ENCODE measurements around the gene FAM222B.
"Not testable (repeated sequence)": the region's sequence is repeated elsewhere in the genome, so short reads cannot be mapped to it uniquely, and the experiment has no call there.

FAM222B gene

DNA sequence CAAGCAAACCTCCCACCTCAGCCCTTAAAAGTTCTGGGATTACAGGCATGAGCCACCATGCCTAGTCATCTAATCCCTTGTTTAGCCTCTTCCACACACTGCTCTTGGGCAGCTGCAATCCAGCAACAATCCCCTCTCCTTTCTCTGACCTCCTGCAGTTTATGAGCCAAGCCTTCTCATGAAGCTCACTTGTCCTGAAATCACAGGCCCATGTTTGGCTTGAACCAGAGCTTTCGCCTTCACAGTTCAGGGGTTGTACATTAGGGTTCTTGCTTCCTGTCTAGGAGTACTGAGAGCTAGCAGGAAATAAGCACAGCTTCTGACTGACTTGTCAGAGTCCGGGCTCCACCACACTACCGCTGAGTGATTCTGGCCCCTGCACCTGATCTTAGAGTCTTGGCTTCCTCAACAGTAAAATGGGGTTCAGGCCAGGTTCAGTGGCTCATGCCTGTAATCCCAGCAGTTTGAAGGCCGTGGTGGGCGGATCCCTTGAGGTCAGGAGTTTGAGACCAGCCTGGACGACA is 28.5 kb upstream of the FAM222B start:
- DNase-seq = peak; percentile 38

DNA sequence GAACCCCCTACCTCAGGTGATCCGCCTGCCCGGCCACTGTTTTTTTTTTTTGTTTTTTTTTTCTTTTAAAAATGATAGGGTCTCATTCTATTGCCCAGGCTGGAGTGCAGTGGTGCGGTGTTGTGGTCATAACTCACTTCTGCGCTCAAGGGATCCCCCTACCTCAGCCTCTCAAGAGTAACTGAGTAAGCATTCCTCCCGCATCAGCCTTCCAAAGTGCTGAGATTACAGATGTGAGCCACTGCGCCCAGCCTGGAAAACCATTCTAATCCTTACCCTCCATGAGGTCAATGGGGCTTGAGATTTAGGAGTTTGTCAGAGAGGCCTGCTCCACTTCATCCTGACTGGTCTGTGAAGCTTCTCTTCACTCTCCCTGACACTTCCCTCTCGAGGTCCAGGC is 24.7 kb upstream of the FAM222B start:
- DNase-seq = no peak

DNA sequence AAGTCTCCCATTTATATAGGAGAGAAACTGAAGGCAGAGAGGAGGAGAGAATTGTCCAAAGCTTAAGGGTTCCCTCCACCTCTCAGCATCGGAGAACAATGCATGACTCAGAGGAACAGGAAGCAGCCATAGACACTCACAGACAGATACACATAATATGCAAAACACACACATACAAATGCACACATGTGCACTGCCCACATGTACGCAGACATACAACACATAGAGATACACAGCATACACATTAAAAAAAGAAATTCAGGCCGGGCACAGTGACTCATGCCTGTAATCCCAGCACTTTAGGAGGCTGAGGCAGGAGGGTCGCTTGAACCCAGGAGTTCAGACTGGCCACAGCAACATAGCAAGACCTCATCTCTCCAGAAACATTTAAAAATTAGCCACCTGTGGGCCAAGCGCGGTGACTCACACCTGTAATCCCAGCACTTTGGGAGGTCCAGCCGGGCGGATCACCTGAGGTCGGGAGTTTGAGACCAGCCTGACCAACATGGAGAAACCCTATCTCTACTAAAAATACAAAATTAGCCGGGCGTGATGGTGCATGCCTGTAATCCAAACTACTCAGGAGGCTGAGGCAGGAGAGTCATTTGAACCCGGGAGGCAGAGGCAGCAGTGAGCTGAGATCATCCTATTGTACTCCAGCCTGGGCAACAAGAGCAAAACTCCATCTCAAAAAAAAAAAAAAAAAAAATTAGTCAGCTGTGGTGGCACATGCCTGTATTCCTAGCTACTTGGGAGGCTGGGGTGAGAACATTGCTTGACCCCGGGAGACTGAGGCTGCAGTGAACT is 23.6 kb upstream of the FAM222B start:
- DNase-seq = no peak

DNA sequence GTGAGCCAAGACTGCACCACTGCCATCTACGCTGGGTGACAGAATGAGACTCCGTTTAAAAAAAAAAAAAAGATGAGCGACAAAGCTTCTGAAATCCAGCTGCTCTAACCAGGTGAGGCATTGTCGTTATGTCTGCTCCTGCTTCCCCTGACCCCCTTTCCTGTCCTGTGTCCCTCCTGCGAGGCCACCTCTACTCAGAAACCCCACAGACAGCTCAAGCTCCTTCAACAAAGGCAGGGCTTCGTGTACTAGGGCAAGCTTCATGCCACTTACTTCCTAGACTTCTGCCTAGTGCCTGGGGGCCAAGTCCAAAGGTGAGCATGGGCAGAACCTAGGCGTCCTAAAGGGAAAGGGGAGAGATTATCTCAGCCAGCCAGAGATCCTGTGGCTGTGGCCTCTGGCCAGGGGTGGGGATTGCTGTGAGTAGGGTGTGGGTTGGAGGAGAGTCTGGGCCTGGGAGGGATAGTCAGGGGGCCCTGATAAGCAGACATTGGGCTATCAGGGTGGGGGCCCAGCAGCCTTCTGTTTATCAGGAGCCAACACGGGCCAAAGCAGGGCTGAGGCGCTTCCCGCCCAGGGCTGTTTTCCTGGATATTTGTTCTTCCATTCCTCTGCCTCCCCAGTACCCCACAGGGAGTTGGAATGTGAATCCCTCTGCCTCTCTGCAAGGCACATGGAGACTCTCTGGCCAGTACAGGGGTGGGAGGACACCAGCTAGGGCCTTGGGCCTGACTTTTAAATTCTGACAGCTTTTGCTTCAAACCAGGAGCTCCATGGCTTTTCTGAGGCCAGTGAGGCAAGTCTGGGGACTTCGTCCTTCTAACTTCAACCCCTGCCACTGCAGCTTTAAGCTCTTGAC is 22.6 kb upstream of the FAM222B start:
- DNase-seq = no peak

DNA sequence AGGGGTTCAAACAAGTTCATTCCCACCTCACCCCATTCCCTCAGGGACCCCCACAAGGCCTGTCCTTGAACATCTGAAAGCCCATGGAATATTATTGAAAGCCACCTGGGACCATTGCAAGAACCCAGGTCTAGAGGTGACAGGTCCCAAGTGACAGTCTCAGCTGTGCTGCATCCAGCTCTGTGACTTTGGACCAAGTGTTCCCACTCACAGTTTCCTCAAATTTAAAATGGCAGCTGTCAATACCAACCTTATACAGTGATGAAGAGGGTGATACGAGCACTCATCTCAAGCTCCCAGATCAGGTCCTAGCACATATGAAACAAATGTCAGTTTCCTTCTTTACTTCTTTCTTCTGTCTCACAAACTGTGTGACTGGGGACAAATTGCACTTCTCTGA is 21.4 kb upstream of the FAM222B start:
- DNase-seq = no peak

DNA sequence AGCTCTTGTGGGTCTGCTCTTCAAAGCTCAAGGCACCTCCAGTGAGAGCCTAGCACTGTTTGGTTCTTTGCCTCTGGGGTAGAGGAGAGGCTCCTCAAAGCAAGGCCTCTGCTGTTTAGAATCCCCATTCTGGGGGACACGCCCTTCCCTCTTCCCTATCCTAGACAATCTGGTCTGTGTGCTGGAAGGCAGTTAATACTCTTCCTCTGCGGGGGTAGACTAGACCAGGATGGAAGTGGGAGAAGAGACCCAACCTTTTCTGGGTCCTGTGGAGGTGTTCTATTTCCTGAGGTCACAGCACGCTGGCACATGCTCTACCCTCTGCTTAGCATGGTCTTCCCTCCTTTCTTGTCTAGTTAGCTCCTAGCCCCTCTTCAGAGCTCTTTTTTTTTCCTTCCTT is 20.0 kb upstream of the FAM222B start:
- DNase-seq = no peak

DNA sequence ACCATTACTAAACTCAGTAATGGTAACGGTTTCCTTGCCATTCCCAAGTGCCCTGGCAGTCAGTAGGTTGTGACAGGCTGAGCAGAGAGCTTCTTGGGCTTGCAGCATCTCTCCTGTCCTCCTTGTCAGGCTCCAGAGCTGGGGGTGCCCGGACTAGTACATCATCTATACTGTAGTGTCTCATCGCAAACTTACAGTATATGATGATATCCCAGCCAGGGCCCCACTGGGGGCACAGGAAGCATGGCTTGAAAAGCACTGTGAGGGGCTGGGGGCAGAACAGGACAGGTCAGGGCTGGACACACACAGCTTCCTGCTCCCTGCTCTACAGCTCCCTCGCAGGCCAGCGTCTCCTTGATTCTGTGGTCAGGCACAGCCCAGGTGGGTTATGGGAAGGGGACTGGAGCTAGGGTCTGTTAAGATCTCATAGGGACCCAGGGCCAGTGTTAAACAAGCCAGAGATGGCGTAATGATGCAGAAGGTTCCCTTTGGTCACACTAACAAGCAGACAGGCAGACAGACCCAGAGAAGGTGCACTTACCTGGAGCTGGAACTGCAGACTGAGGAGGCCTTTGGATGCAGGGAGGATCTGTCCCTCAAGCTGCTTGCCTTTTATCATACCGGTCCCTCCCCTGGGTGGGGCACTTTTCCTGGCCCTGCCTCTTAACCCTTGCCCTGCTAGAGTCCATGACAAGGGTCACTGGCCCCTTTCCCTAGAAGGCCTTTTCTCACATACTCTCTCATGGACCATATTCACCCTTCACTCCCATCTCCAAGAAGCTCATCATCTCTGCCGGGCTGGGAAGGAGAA is 19.0 kb upstream of the FAM222B start:
- no peak for DNase-seq

DNA sequence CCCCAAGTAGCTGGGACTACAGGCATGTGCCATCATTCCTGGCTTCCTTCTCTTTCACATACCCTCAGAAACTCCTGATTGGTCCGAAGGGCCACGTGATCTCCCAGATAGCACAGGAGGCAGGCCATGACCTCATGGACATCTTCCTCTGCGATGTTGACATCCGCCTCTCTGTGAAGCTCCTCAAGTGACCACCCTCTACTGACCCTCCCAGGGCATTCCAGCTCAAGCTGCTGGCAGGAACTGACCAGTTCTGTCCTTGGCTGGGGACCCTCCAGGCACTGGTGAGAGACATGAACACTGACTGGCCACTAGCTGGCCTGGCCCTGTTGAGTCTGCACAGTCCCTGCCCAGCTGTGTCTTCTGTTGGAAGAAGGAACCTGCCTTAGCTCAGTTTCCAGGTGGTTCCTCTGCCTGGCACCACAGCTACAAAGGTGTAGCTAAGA is 17.8 kb upstream of the FAM222B start:
- DNase-seq = no peak

DNA sequence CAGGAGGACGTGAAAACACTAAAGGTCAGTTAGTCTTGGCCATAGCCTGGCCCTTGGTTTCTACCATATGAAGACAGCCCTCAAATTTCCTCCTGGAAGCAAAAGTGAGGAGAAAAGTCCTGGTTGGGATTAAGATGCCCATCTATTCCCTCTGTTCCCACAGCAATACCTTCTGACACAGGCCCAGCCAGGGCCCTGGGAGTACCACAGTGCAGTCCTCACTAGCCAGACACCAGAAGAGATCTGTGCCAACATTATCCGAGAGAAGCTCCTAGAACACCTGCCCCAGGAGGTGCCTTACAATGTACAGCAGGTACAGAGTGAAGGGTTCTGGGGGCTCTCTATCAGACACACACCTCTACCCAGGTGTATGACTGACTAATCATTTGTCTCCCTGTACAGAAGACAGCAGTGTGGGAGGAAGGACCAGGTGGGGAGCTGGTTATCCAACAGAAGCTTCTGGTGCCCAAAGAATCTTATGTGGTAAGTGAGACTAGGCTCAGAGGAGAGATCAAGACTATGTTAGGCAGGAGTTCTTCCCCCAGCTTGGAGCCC is 16.3 kb upstream of the FAM222B start:
- DNase-seq = no peak

DNA sequence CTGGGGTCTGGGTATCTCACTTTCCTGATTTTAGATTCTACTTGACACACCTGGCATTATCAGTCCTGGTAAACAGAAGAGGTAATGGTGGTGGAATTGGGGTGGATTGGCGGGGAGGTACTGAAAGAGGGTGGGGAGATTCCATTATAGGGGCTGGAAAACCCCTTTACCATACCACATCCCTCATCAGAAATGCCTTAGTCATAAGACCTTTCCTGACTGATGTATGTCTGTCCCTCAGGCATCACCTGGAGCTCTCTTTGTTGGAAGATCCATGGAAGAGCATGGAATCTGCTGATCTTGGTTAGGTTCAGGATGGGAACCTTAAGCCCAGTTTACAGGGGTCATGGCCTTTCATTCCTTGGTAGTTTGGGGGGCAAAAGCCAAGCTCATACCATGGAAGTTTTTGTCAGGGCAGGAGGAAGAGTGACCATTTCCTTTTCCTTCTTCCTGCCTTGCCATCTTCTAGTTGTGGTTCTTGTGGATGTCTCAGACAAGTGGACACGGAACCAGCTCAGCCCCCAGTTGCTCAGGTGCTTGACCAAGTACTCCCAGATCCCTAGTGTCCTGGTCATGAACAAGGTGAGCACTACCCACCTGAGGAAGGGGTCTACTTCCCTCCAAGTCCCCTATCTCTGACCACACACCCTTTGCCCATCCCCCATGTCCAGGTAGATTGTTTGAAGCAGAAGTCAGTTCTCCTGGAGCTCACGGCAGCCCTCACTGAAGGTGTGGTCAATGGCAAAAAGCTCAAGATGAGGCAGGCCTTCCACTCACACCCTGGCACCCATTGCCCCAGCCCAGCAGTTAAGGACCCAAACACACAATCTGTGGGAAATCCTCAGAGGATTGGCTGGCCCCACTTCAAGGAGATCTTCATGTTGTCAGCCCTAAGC is 15.6 kb upstream of the FAM222B start:
- DNase-seq = no peak

DNA sequence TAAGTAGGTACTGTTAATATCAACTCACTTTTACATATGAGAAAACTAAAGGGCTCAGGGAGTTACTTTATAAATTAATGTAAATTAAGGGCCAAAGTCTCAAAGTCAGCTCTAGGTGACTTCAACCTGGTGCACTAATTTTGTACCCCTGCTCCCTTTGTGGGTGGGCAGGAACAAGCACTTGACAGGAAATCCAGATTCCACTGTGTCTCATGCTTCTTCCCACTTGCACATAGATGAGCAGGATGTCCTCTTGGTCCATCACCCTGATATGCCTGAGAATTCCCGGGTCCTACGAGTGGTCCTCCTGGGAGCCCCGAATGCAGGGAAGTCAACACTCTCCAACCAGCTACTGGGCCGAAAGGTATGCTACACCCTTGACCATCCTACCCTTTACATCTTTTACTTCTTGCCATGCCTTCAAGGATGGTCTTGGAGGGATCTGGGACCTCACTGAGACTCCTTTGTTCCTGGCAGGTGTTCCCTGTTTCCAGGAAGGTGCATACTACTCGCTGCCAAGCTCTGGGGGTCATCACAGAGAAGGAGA is 13.5 kb upstream of the FAM222B start:
- no peak for DNase-seq

DNA sequence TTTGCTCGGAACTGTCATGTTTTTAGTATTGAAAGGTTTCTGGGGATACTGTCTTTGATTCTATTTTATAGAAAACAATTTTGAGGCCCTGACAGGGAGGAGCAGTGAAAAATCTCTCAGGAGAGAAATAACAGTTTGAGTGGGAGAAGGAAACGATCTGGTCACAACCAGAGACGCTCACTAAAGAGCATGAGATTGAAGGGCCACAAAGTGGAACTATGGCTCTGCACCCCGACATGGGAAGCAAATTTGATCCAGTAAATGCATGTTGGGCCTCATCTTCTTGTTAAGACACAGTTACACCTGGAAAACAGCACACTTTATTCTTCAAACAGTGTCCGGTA is 12.7 kb upstream of the FAM222B start:
- no peak for DNase-seq

DNA sequence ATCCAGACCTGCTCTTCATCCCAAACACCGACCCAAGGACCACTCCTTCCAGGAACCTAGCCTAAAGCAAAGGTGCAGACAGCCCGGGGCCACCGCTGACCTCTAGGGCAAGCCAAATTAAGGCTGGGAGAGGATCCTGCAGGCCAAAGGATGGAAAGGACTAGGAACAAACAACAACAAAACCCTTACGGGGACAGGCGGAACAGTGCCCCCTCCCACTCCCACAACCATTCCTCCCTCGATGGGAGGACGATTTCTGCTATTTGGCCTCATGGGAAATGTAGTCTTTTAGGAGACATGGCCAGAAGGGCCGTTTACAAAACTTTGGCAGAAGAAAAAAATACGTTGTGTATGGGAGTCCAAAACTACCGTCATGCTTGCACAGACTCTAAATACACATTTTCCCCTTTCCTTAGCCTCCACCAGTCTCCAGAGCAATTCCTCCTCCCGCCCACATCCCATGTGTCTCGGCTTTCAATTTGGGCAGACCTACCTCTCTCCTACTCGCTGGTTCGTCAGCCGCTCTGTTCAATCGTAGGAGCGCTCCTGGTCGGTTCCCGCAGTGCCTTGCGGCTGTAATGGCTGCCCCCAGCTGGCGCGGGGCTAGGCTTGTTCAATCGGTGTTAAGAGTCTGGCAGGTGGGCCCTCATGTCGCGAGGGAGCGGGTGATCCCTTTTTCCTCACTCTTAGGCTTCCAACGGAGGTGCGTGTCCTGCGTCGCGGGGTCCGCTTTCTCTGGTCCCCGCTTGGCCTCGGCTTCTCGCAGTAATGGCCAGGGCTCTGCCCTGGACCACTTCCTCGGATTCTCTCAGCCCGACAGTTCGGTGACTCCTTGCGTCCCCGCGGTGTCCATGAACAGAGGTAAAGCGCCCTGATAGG is 12.1 kb upstream of the FAM222B start, which contains the start of gene ERAL1:
Gene ERAL1 (plus strand): TSS at position 560 of the 879 bp plus-strand sequence. CDS start 19 bp downstream, at position 579.
- peak; percentile 87 for DNase-seq

DNA sequence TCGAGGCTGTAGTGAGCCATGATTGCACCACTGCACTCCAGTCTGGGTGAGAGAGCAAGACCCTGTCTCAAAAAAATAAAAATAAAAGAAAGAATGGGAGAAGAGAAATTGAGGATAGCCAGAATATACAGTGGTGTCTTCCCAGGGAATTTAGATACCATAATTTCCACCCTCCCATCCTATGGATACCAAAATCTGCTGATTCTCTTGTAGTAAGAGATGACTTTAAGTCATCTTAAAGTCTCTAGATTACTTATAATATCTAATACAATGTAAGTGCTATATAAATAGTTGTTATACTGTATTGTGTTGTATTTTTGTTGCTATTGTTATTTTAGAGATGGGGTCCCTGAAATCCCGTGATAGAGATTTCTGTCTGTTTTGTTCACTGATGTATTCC is 10.7 kb upstream of the FAM222B start:
- DNase-seq = no peak

DNA sequence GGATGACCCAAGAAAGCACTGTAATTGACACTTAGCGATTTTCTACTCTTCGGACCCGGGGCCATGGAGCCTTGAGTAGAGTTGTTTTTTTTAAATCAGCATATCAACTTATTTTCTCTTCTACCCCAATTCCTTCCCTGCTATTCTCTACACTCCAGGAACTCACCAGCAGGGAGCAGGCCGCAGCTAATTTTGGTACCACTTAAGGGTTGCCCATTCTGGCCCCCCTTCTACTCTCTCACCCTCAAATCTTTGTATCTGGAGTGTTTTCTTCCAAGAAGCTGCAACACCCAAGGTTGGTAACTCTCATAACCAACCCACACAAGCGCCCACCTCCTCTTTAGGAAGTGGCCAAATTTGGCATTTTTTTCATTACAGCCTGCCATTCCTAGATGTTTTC is 6.7 kb upstream of the FAM222B start:
- DNase-seq = peak; percentile 2

DNA sequence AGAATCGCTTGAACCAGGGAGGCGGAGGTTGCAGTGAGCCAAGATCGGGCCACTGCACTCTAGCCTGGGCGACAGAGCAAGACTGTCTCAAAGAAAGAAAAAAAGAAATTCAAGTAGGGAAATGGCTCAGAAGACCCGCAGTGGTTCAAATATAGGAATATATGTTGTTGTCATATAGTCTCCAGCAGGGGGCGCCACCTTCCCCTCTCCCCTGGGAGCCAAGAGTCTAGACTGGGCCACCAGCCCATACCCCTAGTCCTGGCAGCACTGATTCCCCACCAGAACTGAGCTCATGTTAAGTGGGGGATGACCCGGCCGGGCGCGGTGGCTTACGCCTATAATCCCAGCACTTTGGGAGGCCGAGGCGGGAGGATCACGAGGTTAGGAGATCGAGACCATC is 6.1 kb upstream of the FAM222B start:
- DNase-seq = peak; percentile 64

DNA sequence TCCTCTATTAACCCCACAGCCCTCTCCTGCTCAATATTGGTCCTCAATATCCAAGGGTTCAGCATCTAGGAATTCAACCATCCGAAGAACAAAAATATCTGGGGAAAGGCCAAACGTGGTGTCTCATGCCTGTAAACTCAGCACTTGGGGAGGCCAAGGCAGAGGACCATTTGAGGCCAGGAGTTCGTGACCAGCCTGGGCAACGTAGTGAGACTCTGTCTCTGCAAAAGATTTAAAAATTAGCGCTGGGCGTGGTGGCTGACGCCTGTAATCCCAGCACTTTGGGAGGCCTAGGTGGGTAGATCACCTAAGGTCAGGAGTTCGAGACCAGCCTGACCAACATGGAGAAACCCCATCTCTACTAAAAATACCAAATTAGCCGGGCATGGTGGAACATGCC is 4.1 kb upstream of the FAM222B start:
- not testable (repeated sequence) for DNase-seq

DNA sequence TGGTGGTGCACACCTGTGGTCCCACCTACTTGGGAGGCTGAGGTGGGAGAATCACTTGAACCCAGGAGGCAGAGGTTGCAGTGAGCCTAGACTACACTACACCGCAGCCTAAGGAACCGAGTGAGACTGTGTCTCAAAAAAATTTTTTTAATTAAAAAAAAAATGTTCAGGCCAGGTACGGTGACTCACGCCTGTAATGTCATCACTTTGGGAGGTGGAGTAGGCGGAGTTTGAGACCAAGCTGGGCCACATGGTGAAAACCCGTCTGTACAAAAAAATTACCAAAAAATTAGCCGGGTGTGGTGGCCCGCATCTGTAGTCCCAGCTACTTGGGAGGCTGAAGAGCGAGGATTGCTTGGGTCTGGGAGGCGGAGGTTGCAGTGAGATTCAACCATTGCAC is 3.6 kb upstream of the FAM222B start:
- DNase-seq = no peak

DNA sequence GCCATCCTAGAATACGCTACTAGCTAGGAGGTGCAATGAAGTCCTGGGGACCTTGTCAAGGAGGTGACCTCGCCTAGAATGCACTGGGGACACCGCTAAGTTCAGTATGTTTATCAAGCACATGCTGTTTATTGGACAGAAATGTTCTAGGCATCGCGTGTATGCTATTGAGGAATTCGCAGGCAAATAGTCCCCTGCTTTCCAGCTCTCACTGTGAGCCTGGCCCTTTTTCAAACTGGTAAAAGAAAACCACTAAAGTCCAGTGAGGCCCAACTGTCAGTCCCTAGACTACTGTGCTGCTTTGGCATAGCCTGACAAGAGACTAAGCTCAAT is 1.2 kb upstream of the FAM222B start:
- no peak for DNase-seq

DNA sequence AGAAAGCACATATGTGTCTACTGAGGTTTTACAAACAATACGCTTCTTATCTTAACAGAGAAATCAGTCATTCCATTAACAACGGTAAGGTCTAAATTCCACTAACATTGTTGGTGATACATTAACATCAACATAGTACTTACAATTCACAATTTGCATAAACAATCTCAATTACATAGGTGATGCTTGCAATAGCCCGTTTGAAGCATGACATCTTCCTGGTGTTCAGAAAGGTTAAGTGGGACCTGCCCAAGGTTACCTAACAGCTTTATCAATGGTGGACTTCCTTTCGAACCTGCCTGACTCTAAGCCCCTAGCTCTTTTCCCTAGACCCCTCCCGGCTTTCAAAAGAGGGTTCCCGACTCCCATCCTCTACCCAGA is 699 bp downstream of the FAM222B start:
- peak; percentile 32 for DNase-seq

All from CD4-positive, alpha-beta T cell treated with Interleukin-17A for 1 hour (primary cell).